BLaER1 treated with 17β-estradiol and CSF1 and Interleukin-3, amounts not matched to agents 10 nM and 100 nM (cell line): Measurements from ENCODE around the gene HOMER2.
"Not testable (repeated sequence)": the region's sequence is repeated elsewhere in the genome, so short reads cannot be mapped to it uniquely, and the experiment has no call there.

Experiments used
- H3K27ac ChIP-seq, 11 experiments: shearing (Covaris generic); formaldehyde crosslinking; 2 replicates each; pipeline ENCODE4 v1.8.1; 2022
- H3K27me3 ChIP-seq, 11 experiments: shearing (Covaris generic); formaldehyde crosslinking; 2 replicates each; pipeline ENCODE4 v1.8.1; 2022
- H3K36me3 ChIP-seq, 11 experiments: shearing (Covaris generic); formaldehyde crosslinking; 2 replicates each; pipeline ENCODE4 v1.8.1; 2022
- H3K4me1 ChIP-seq, 10 experiments: shearing (Covaris generic); formaldehyde crosslinking; 2 replicates each; pipeline ENCODE4 v1.8.1; 2022
- H3K4me2 ChIP-seq, 11 experiments: shearing (Covaris generic); formaldehyde crosslinking; 2 replicates each; pipeline ENCODE4 v1.8.1; 2022
- H3K4me3 ChIP-seq, 10 experiments: shearing (Covaris generic); formaldehyde crosslinking; 2 replicates each; pipeline ENCODE4 v1.8.1; 2022
- H3K9ac ChIP-seq, 11 experiments: shearing (Covaris generic); formaldehyde crosslinking; 2 replicates each; pipeline ENCODE4 v1.8.1; 2022
- H3K9me3 ChIP-seq, 11 experiments: shearing (Covaris generic); formaldehyde crosslinking; replicated peaks in 1 of 11; 2 replicates each; pipeline ENCODE4 v1.8.1; 2022
- H4K20me1 ChIP-seq, 11 experiments: shearing (Covaris generic); formaldehyde crosslinking; 2 replicates each; pipeline ENCODE4 v1.8.1; 2022
- Cebpa-rat ChIP-seq, 11 experiments: shearing (Covaris generic); IDR thresholded peaks; 2 replicates each; pipeline ENCODE4 v1.8.1; 2022

Gene HOMER2

GRCh38 chr15:82942691-82943090 is 9.8 kb downstream of the HOMER2 start:
- Histone ChIP-seq H3K9ac (no peak overlapping the region), H3K9me3 (no peaks in the 10 kb centered on the region), H3K4me1 (peaks cover 20 to 37% (median 31%) of the 10 kb centered on the region in 10 experiments), H4K20me1 (peaks cover 0 to 1% (median 0%) of the 10 kb centered on the region in 11 experiments; a peak in 1 of 22 replicates), H3K36me3 (no peaks in the 10 kb centered on the region), H3K27me3 (no peaks in the 10 kb centered on the region; a peak in 1 of 22 replicates), H3K27ac (peak overlapping the region in 4 of 11 experiments; percentile 85 to 88 (median 86); a peak in 6 of 22 replicates), H3K4me2 (0 out of 22 replicates have a peak overlapping the region, but pooled peaks of 1 of the 11 experiments have one; percentile 77), H3K4me3 (no peak overlapping the region)
- TF ChIP-seq Cebpa-rat (IDR thresholded peaks at IDR 0.05), result no peak

DNA sequence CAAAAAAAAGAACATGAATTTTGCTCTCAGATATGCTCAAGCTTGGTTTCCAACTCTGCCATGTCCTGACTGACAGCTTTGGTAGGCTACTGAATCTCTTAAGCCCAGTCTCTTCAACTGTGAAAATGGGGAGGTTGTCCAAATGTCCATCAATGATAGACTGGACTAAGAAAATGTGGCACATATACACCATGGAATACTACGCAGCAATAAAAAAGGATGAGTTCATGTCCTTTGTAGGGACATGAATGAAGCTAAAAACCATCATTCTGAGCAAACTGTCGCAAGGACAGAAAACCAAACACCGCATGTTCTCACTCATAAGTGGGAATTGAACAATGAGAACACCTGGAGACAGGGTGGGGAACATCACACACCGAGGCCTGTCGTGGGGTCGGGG is 12.8 kb downstream of the HOMER2 start:
- not testable (repeated sequence) for H3K4me3 ChIP-seq, H3K27me3 ChIP-seq, H3K36me3 ChIP-seq, H3K9me3 ChIP-seq, H3K9ac ChIP-seq, H3K27ac ChIP-seq, H3K4me2 ChIP-seq
- peaks cover 8 to 26% (median 16%) of the 10 kb centered on the region in 10 experiments for H3K4me1 ChIP-seq
- H4K20me1 ChIP-seq, result peaks cover 0 to 12% (median 0%) of the 10 kb centered on the region in 11 experiments; a peak in 2 of 22 replicates

DNA sequence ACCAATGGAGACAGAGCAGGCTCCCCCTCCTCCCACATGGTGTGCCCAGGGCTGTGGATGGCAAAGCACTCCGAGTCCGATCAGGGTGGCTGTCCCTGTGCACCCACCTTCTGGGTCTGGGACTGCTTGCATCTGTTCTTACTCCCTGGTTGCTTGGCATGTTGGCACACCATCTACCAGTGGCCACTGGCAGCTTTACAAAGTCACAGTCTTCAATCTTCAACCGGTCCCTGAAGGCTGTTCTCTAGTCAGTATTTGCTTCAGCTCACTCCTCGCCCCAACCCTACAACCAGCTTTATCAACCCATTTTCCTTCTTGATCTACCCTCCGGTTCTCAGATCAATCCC is 14.8 kb downstream of the HOMER2 start:
- Histone ChIP-seq H3K36me3 (no peaks in the 10 kb centered on the region), H3K9ac (no peak overlapping the region), H3K27ac (no peak overlapping the region), H4K20me1 (peaks cover 0 to 26% (median 0%) of the 10 kb centered on the region in 11 experiments; a peak in 3 of 22 replicates), H3K27me3 (no peaks in the 10 kb centered on the region), H3K4me3 (no peak overlapping the region), H3K9me3 (no peaks in the 10 kb centered on the region), H3K4me2 (no peak overlapping the region), H3K4me1 (peaks cover 0 to 10% (median 0%) of the 10 kb centered on the region in 10 experiments; a peak in 3 of 20 replicates)
- TF ChIP-seq Cebpa-rat (IDR thresholded peaks at IDR 0.05), result no peak

- no peaks in the 10 kb centered on the region for H3K27me3 ChIP-seq
- no peak overlapping the region for H3K9ac ChIP-seq
- no peak overlapping the region; a peak in 2 of 22 replicates for H3K27ac ChIP-seq
- H3K36me3 ChIP-seq, result no peaks in the 10 kb centered on the region
- H3K4me1 ChIP-seq, result peaks cover 0 to 10% (median 0%) of the 10 kb centered on the region in 10 experiments; a peak in 3 of 20 replicates
- H3K4me2 ChIP-seq, result no peak overlapping the region; a peak in 2 of 22 replicates
- no peak for TF ChIP-seq Cebpa-rat (IDR thresholded peaks at IDR 0.05)
- H3K9me3 ChIP-seq, result no peaks in the 10 kb centered on the region
- peaks cover 0 to 32% (median 0%) of the 10 kb centered on the region in 11 experiments; a peak in 3 of 22 replicates for H4K20me1 ChIP-seq
- no peak overlapping the region for H3K4me3 ChIP-seq
Observed at GRCh38 chr15:82936966-82937711, 15.4 kb downstream of the HOMER2 start.

GRCh38 chr15:82935382-82935781 is 17.1 kb downstream of the HOMER2 start:
- TF ChIP-seq Cebpa-rat (IDR thresholded peaks at IDR 0.05), result no peak
- H4K20me1 ChIP-seq, result peaks cover 0 to 37% (median 0%) of the 10 kb centered on the region in 11 experiments; a peak in 3 of 22 replicates
- peaks cover 0 to 10% (median 2%) of the 10 kb centered on the region in 10 experiments; a peak in 4 of 20 replicates for H3K4me1 ChIP-seq
- no peak overlapping the region for H3K27ac ChIP-seq
- H3K36me3 ChIP-seq, result no peaks in the 10 kb centered on the region
- H3K4me3 ChIP-seq, result no peak overlapping the region
- H3K9ac ChIP-seq, result no peak overlapping the region
- H3K27me3 ChIP-seq, result no peaks in the 10 kb centered on the region
- H3K9me3 ChIP-seq, result no peaks in the 10 kb centered on the region
- H3K4me2 ChIP-seq, result no peak overlapping the region

DNA sequence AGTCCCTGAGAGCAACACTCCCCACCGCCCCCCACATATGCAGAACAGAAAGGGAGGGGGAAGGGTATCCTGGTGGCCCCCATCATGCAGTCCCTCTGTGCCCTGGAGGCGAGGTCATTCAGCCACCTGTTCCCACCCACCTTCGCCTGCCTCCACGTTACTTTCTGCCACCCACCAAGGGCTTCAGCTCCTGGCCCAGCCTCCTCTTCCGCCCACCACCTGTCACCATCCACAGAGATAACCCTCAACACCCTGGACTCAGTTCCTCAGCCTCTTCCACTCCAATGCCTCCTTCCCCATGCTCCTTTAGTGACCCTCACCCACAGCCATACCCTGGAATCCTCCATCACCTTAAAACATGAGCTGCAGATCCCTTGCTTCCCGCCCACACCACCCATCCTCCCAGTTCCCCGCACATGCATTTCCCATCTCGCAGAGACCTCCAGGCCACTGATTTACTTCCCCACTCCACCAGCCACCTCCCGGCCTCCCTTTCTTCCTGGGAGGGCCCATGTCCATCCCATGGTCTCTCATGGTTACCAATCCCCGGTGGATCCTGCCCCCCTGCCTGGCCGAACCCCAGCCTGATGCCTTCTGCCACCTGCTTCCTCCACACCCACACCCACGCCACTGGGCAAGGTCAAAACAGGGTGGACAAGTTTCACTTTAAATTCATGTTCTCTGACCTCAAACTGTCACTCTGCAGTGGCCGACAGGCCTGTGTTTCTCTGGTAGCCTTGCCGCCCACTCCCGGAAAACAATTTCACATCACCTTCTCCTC is 18.2 kb downstream of the HOMER2 start:
- H3K9me3 ChIP-seq, result no peaks in the 10 kb centered on the region
- H3K36me3 ChIP-seq, result no peaks in the 10 kb centered on the region
- H4K20me1 ChIP-seq, result peaks cover 0 to 37% (median 0%) of the 10 kb centered on the region in 11 experiments; a peak in 3 of 22 replicates
- H3K9ac ChIP-seq, result no peak overlapping the region
- H3K4me3 ChIP-seq, result no peak overlapping the region
- TF ChIP-seq Cebpa-rat (IDR thresholded peaks at IDR 0.05), result no peak
- H3K4me2 ChIP-seq, result peak overlapping the region in 3 of 11 experiments; percentile 5 to 26 (median 9); a peak in 2 of 22 replicates
- H3K27me3 ChIP-seq, result no peaks in the 10 kb centered on the region
- no peak overlapping the region for H3K27ac ChIP-seq
- peaks cover 0 to 10% (median 2%) of the 10 kb centered on the region in 10 experiments; a peak in 4 of 20 replicates for H3K4me1 ChIP-seq

GRCh38 chr15:82933576-82933975 is 18.9 kb downstream of the HOMER2 start:
- no peaks in the 10 kb centered on the region for H3K27me3 ChIP-seq
- H3K4me2 ChIP-seq, result no peak overlapping the region
- H3K4me1 ChIP-seq, result peaks cover 0 to 10% (median 2%) of the 10 kb centered on the region in 10 experiments; a peak in 4 of 20 replicates
- no peaks in the 10 kb centered on the region for H3K9me3 ChIP-seq
- H3K9ac ChIP-seq, result no peak overlapping the region
- no peak for TF ChIP-seq Cebpa-rat (IDR thresholded peaks at IDR 0.05)
- peaks cover 0 to 37% (median 0%) of the 10 kb centered on the region in 11 experiments; a peak in 3 of 22 replicates for H4K20me1 ChIP-seq
- H3K4me3 ChIP-seq, result no peak overlapping the region
- no peaks in the 10 kb centered on the region for H3K36me3 ChIP-seq
- no peak overlapping the region for H3K27ac ChIP-seq

DNA sequence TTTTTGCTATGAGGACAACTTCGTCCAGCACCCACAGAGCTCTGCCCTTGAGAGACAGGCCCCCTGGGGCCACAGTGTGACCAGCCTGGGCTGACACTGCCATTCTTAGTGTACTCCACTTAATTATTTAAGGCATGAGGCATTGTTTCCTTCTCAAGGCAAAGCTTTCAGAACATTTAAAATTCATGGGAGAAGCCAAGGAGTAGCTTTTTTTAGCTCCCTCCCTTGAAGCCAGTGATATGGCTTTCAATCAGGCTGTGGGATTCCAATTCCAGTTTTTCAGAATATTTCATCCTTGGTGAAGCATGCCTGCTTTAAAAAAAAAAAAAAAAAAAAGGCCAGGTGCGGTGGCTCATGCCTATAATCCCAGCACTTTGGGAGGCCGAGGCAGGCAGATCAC is 21.3 kb downstream of the HOMER2 start:
- H3K9me3 ChIP-seq, result no peaks in the 10 kb centered on the region
- H4K20me1 ChIP-seq, result peaks cover 0 to 33% (median 0%) of the 10 kb centered on the region in 11 experiments; a peak in 3 of 22 replicates
- no peak overlapping the region for H3K4me2 ChIP-seq
- H3K36me3 ChIP-seq, result no peaks in the 10 kb centered on the region
- H3K4me3 ChIP-seq, result no peak overlapping the region
- no peak overlapping the region for H3K9ac ChIP-seq
- H3K27ac ChIP-seq, result no peak overlapping the region
- H3K27me3 ChIP-seq, result no peaks in the 10 kb centered on the region
- TF ChIP-seq Cebpa-rat (IDR thresholded peaks at IDR 0.05), result no peak
- H3K4me1 ChIP-seq, result peaks cover 0 to 6% (median 0%) of the 10 kb centered on the region in 10 experiments; a peak in 3 of 20 replicates

DNA sequence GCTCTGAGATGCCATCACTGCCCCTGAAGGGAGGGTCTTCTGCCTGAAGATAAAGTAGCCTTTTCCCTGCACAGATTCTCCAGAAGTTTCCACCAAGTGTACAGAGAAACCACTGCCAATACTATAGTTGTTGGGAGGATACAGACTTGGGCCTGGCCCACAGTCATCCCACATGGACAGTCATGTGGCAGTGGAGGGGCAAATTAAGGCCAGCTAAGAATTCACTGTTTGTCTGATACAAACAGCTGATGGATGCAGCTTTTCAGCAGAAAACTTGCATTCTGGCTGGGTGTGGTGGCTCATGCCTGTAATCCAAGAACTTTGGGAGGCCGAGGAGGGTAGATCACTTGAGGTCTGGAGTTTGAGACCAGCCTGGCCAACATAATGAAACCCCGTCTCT is 22.1 kb downstream of the HOMER2 start:
- H3K9me3 ChIP-seq, result no peaks in the 10 kb centered on the region
- no peaks in the 10 kb centered on the region for H3K36me3 ChIP-seq
- no peaks in the 10 kb centered on the region for H3K27me3 ChIP-seq
- no peak overlapping the region for H3K9ac ChIP-seq
- H3K4me1 ChIP-seq, result peaks cover 0 to 6% (median 0%) of the 10 kb centered on the region in 10 experiments; a peak in 3 of 20 replicates
- peaks cover 0 to 33% (median 0%) of the 10 kb centered on the region in 11 experiments; a peak in 3 of 22 replicates for H4K20me1 ChIP-seq
- no peak overlapping the region for H3K27ac ChIP-seq
- no peak overlapping the region for H3K4me2 ChIP-seq
- no peak for TF ChIP-seq Cebpa-rat (IDR thresholded peaks at IDR 0.05)
- no peak overlapping the region for H3K4me3 ChIP-seq
